Measurements from ENCODE around the gene COL23A1. TPM values are rescaled to one million over a fixed set of nuclear protein-coding genes. Genes with fewer than 3 reads are reported as not detected.
A peak's percentile ranks its signal among the peaks of the same experiment; 100 is the strongest.
"Not testable (repeated sequence)": the region's sequence is repeated elsewhere in the genome, so short reads cannot be mapped to it uniquely, and the experiment has no call there.

Gene COL23A1
- total RNA-seq, 4 donors from 2014 or later: 0.93 to 4.6 (median 2.4) TPM

GRCh38 chr5:178318382-178318781 lies 271.8 kb downstream of the COL23A1 start:
- H3K27ac ChIP-seq: no peak overlapping the region
- H3K27me3 ChIP-seq: no peaks in the 10 kb centered on the region
- H3K36me3 ChIP-seq: no peaks in the 10 kb centered on the region
- H3K4me3 ChIP-seq: no peak overlapping the region
- no peaks in the 10 kb centered on the region for H3K9me3 ChIP-seq
- no peak for ATAC-seq
- H3K4me1 ChIP-seq: no peaks in the 10 kb centered on the region
- TF ChIP-seq POLR2A (IDR thresholded peaks at IDR 0.05): no peak
- no peak for TF ChIP-seq CTCF (IDR thresholded peaks at IDR 0.05)
- TF ChIP-seq POLR2AphosphoS5 (IDR thresholded peaks at IDR 0.05): no peak
- no peak for TF ChIP-seq EP300 (IDR thresholded peaks at IDR 0.05)
- WGBS, 2 donors (ENCODE audit: low coverage in 1 of 2): 100% methylated on average over 4 of the region's 17 CpGs; no CpG with 5 or more reads in 1 of the 2 donors

GRCh38 chr5:178317727-178318126 lies 272.5 kb downstream of the COL23A1 start:
- H3K27ac ChIP-seq, H3K27me3 ChIP-seq, H3K9me3 ChIP-seq, H3K4me3 ChIP-seq, H3K36me3 ChIP-seq, ATAC-seq, H3K4me1 ChIP-seq: not testable (repeated sequence)
- WGBS, 2 donors (ENCODE audit: low coverage in 1 of 2): 86 to 100% methylated on average over 3 to 4 of the region's 5 CpGs

DNA sequence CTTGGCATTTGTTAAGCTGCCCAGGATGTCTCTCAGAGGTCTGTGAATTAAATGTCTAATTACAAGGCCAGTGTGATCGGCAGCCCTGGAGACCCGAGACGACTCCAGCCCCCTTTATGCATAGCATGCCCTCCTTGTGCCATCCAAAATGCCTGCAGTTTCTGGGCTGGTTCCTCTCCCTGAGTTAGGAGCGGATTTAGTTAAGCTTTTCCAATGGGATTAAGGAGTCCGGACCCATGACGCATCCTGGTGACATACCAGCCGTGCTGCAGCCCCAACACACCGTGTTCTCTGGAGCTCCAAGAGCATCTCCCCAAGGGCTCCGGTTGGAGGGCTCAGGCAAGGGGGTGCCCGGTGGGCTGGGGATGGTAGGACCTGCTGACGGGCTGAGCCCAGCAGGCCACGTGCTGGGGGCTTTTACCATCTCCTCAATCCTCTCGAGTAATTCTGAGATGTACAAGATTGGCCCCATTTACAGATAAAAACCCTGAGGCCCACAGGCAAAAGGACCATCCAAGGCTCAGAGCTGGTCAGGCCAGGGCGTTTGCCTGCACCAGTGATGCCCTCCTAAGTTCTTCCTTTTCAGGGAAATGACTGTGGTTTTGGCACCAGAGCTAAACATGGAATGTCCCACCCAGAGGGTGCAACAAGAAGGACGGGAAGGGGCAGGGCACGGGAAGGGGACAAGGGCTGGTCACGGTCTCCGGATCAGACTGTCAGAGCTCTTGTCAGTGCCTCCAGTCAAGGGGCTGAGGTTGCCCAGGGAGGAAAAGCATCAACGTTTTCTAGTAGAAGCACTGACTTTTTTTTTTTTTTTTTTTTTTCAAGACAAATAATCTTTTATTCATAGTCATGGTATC lies 275.0 kb downstream of the COL23A1 start:
- H3K4me1 ChIP-seq: no peaks in the 10 kb centered on the region
- no peaks in the 10 kb centered on the region for H3K9me3 ChIP-seq
- no peak for TF ChIP-seq EP300 (IDR thresholded peaks at IDR 0.05)
- TF ChIP-seq CTCF (IDR thresholded peaks at IDR 0.05): no peak
- H3K4me3 ChIP-seq: no peak overlapping the region
- no peaks in the 10 kb centered on the region for H3K36me3 ChIP-seq
- no peaks in the 10 kb centered on the region for H3K27me3 ChIP-seq
- H3K27ac ChIP-seq: no peak overlapping the region
- no peak for ATAC-seq
- 82 to 88% methylated on average over 10 to 15 of the region's 19 CpGs for WGBS, 2 donors (ENCODE audit: low coverage in 1 of 2)

- Histone ChIP-seq H3K4me1 (no peaks in the 10 kb centered on the region), H3K27ac (no peak overlapping the region), H3K36me3 (no peaks in the 10 kb centered on the region), H3K4me3 (no peak overlapping the region), H3K9me3 (no peaks in the 10 kb centered on the region), H3K27me3 (no peaks in the 10 kb centered on the region)
- 60 to 100% methylated on average over 1 to 2 of the region's 17 CpGs for WGBS, 2 donors (ENCODE audit: low coverage in 1 of 2)
- ATAC-seq: no peak
- TF ChIP-seq EP300 (IDR thresholded peaks at IDR 0.05): no peak
- TF ChIP-seq POLR2A (IDR thresholded peaks at IDR 0.05): no peak
Measured at GRCh38 chr5:178314061-178314660, 276.0 kb downstream of the COL23A1 start.

- WGBS, 2 donors (ENCODE audit: low coverage in 1 of 2): 79 to 91% methylated on average over 6 of the region's 11 CpGs
- Histone ChIP-seq H3K4me1 (no peaks in the 10 kb centered on the region), H3K4me3 (no peak overlapping the region), H3K36me3 (no peaks in the 10 kb centered on the region), H3K27ac (no peak overlapping the region), H3K9me3 (no peaks in the 10 kb centered on the region), H3K27me3 (no peaks in the 10 kb centered on the region)
- no peak for TF ChIP-seq CTCF (IDR thresholded peaks at IDR 0.05)
- no peak for TF ChIP-seq POLR2AphosphoS5 (IDR thresholded peaks at IDR 0.05)
- no peak for TF ChIP-seq EP300 (IDR thresholded peaks at IDR 0.05)
- no peak for TF ChIP-seq POLR2A (IDR thresholded peaks at IDR 0.05)
- ATAC-seq: no peak
Measured at GRCh38 chr5:178313316-178313715, 276.9 kb downstream of the COL23A1 start.

DNA sequence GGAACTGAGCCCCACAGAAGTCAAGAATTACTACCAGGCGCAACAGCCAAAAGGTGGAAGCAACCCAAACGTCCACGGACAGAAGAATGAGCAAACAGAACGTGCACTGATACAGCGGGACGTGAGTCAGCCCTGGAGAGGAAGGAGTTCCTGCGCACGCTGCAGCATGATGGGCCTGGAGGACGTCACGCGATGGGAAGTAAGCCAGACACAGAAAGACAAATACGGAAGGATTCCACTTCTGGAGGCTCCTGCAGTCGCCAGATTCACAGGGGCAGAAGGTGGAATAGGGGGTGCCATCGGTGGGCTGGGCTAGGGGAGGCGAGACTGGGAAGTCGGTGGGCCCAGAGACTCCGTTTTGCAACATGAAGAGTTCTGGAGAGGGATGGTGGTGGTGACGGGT lies 277.3 kb downstream of the COL23A1 start:
- 78 to 83% methylated on average over 7 to 18 of the region's 18 CpGs for WGBS, 2 donors (ENCODE audit: low coverage in 1 of 2)
- no peak overlapping the region for H3K27ac ChIP-seq
- H3K4me1 ChIP-seq: no peaks in the 10 kb centered on the region
- no peaks in the 10 kb centered on the region for H3K9me3 ChIP-seq
- no peak for TF ChIP-seq EP300 (IDR thresholded peaks at IDR 0.05)
- no peak for TF ChIP-seq POLR2A (IDR thresholded peaks at IDR 0.05)
- TF ChIP-seq CTCF (IDR thresholded peaks at IDR 0.05): no peak
- no peak for TF ChIP-seq POLR2AphosphoS5 (IDR thresholded peaks at IDR 0.05)
- no peaks in the 10 kb centered on the region for H3K36me3 ChIP-seq
- H3K4me3 ChIP-seq: no peak overlapping the region
- H3K27me3 ChIP-seq: no peaks in the 10 kb centered on the region
- ATAC-seq: peak; percentile 40

Data from gastroesophageal sphincter (tissue), 4 donors.